Measurements from ENCODE around the gene PODN.

PODN gene

DNA sequence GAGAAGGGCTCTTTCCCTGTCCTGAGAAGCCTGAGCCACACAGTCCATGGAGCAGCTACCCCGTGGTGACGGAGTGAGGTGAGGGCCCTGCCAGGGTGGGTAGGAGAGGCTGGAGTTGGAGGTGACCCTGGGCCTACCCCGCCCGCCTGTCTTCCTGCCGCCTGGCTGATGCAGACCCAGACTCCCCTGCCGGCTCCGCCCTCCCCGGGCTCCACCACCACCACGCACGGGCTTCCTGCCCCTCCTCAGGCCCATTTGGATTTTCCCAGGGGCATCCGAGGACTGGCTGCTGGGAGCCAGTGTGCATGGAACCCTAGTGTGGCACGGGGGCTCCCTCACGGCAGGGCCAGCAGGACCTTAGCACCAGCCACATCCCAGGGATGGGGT, 32.5 kb downstream of the PODN start:
- ATAC-seq (ENCODE audit: low read depth) (no peak), DNase-seq (ENCODE audit: low spot score) (no peak)
- Histone ChIP-seq H3K4me3 (ENCODE audit: severe bottlenecking) (no peak overlapping the region), H3K36me3 (ENCODE audit: low read depth) (no peaks in the 10 kb centered on the region), H3K4me1 (ENCODE audit: insufficient read depth, poor library complexity, severe bottlenecking) (no peaks in the 10 kb centered on the region), H3K9me3 (ENCODE audit: severe bottlenecking) (no peaks in the 10 kb centered on the region), H3K27me3 (ENCODE audit: insufficient read depth, poor library complexity, severe bottlenecking) (no peaks in the 10 kb centered on the region), H3K27ac (ENCODE audit: poor library complexity, severe bottlenecking) (no peak overlapping the region)
- TF ChIP-seq, protein P1, sequence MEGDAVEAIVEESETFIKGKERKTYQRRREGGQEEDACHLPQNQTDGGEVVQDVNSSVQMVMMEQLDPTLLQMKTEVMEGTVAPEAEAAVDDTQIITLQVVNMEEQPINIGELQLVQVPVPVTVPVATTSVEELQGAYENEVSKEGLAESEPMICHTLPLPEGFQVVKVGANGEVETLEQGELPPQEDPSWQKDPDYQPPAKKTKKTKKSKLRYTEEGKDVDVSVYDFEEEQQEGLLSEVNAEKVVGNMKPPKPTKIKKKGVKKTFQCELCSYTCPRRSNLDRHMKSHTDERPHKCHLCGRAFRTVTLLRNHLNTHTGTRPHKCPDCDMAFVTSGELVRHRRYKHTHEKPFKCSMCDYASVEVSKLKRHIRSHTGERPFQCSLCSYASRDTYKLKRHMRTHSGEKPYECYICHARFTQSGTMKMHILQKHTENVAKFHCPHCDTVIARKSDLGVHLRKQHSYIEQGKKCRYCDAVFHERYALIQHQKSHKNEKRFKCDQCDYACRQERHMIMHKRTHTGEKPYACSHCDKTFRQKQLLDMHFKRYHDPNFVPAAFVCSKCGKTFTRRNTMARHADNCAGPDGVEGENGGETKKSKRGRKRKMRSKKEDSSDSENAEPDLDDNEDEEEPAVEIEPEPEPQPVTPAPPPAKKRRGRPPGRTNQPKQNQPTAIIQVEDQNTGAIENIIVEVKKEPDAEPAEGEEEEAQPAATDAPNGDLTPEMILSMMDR (IDR thresholded peaks at IDR 0.05; ENCODE audit: poor library complexity, severe bottlenecking) = no peak

DNA sequence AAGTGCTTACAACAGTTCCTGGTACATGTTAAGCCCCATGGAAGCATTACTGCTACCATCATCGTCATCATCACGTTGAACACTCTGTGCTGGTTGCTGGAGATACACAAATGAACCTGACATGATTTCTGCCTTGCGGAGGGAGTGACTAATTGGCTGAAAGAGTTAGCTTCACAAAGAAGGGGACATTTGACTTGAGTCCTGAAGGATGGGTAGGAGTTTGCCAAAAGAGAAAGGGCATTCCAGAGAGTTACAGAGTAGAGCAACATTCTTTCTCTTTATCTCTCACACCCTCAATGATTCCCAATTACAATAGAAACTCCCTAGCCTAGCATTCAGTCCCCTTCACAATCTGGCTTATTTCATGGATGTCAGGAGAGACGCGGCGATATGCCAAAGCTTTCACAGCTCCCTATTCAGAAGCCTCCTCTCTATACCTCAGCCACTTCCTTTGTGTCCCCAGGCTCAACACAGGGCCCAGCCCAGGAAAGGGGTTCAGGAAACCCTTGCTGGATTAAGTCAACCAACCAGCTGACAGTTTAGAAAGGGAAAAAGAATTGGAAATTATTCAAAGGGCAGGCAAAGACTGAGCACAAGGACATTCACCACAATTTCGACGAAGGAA, 42.4 kb downstream of the PODN start:
- ATAC-seq (ENCODE audit: low read depth) = no peak
- H3K27me3 ChIP-seq (ENCODE audit: insufficient read depth, poor library complexity, severe bottlenecking) = no peaks in the 10 kb centered on the region
- H3K27ac ChIP-seq (ENCODE audit: poor library complexity, severe bottlenecking) = no peak overlapping the region
- peaks cover 6% of the 10 kb centered on the region for H3K4me1 ChIP-seq (ENCODE audit: insufficient read depth, poor library complexity, severe bottlenecking)
- no peak overlapping the region for H3K4me3 ChIP-seq (ENCODE audit: severe bottlenecking)
- H3K36me3 ChIP-seq (ENCODE audit: low read depth) = no peaks in the 10 kb centered on the region
- H3K9me3 ChIP-seq (ENCODE audit: severe bottlenecking) = peaks cover 5% of the 10 kb centered on the region
- TF ChIP-seq, protein P1 (IDR thresholded peaks at IDR 0.05; ENCODE audit: poor library complexity, severe bottlenecking) = no peak
- no peak for DNase-seq (ENCODE audit: low spot score)

DNA sequence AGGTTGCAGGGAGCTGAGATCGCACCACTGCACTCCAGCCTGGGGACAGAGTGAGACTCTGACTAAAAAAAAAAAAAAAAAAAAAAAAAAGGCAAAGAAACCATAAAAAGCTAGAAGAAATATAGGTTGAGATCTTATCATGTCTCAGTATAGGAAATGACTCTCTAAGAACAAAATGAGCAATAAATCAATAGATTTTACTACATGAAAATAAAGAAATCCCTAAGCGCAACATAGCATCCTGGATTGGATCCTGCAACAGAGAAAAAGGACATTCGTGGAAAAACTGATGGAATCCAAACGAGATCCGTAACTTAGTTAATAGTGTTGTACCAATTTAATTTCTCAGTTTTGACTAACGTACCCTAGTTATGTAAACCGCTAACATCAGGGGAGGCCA, 45.1 kb downstream of the PODN start:
- Histone ChIP-seq H3K27me3 (ENCODE audit: insufficient read depth, poor library complexity, severe bottlenecking) (no peaks in the 10 kb centered on the region), H3K27ac (ENCODE audit: poor library complexity, severe bottlenecking) (no peak overlapping the region), H3K9me3 (ENCODE audit: severe bottlenecking) (no peaks in the 10 kb centered on the region), H3K4me3 (ENCODE audit: severe bottlenecking) (no peak overlapping the region), H3K4me1 (ENCODE audit: insufficient read depth, poor library complexity, severe bottlenecking) (peaks cover 6% of the 10 kb centered on the region), H3K36me3 (ENCODE audit: low read depth) (no peaks in the 10 kb centered on the region)
- ATAC-seq (ENCODE audit: low read depth) (no peak), DNase-seq (ENCODE audit: low spot score) (no peak)
- TF ChIP-seq, protein P1 (IDR thresholded peaks at IDR 0.05; ENCODE audit: poor library complexity, severe bottlenecking) = no peak

DNA sequence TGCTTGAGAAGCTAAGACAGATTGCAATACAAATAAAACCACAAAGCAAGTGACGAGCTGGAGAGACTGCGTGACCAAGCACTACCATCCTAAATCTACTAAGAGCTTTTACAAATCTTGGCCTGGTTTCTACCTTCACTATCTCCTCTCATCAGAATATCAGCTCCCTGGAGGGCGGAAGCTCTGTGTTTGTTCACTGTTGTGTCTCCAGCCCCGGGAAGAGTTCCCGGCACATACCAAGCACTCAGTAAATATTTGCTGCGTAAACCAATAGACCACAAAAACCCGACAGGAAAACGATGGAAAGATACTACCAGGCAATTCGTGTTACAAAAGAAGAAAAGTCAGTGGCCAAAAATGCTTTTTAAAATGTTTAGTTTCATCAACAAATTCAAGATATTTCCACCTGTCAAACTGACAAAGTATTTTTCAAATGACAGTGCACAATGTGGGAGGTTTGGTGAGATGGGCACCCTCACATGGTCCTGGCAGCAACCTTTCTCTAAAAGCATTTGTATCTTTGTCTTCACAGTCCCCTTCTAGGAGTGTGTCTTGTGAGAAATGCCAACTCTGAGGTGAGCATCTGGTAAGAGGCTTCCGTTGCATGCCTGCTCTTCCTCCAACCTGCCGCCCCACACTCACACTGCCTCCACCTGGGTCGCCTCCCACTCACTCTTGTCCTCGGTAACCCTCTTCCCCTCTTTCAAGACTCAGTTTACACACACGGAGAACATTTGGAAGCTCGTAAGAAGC, 45.7 kb downstream of the PODN start:
- no peak for DNase-seq (ENCODE audit: low spot score)
- TF ChIP-seq, protein P1 (IDR thresholded peaks at IDR 0.05; ENCODE audit: poor library complexity, severe bottlenecking) = no peak
- Histone ChIP-seq H3K4me3 (ENCODE audit: severe bottlenecking) (no peak overlapping the region), H3K36me3 (ENCODE audit: low read depth) (no peaks in the 10 kb centered on the region), H3K9me3 (ENCODE audit: severe bottlenecking) (no peaks in the 10 kb centered on the region), H3K4me1 (ENCODE audit: insufficient read depth, poor library complexity, severe bottlenecking) (peaks cover 6% of the 10 kb centered on the region), H3K27ac (ENCODE audit: poor library complexity, severe bottlenecking) (no peak overlapping the region), H3K27me3 (ENCODE audit: insufficient read depth, poor library complexity, severe bottlenecking) (no peaks in the 10 kb centered on the region)
- no peak for ATAC-seq (ENCODE audit: low read depth)

All from RWPE2 (cell line).